ENCODE data around the gene KHDRBS1.
"Not testable (repeated sequence)": the region's sequence is repeated elsewhere in the genome, so short reads cannot be mapped to it uniquely, and the experiment has no call there.

KHDRBS1 gene

DNA sequence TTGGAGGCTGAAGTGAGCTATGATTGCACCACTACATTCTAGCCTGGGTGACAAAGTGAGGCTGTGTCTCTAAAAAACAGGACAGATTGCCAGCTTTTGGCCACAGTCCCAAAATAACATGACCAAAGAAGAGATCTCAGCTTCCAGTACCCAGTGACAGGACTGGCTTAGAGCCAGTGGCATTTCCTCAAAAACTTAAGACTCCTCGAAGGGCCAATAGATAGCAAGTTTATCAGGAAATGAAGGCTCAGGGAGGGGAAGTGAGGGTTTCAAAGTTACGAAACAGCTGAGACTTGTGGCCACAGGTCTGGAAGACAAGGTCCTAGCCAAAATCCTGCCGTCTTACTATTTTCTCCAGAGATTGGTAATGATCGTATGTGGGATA, 52.8 kb downstream of the KHDRBS1 start:
- peak; percentile 50 for DNase-seq

GRCh38 chr1:32068957-32069588, 55.4 kb downstream of the KHDRBS1 start:
- no peak for DNase-seq

GRCh38 chr1:32071758-32072621, 58.3 kb downstream of the KHDRBS1 start:
- no peak for DNase-seq

DNA sequence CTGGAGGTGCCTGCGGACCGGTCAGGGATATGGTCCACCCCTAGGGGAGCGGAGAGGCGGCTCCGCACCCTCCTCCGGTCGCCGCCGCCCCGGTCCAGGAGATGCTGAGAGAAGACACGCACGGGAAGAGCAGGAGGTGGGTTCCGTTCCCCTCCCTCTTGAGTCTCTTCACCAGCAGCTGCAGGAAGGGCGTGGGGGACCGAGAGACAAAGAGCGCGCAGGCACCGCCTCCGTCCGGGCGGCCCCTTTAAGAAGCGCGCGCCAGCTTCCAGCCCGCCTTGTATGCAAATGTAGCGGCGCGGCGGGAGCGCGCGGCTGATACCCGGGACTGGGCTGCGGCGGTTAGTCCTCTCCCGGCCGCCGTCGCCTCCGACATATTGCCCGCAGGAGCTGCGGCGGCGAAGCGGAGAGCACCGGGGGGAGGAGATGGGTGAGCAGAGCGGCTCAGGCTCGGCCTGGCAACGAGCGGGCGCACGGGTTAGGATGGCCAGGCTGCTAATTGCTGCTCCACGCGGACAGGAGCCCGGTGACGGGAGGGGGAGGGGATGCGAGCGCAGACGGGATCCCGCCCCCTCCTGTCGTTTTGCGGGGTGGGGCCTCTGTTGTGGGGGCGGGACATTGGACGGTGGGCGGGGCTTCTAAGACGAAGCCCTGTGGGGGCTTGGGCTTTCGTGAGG, 59.1 kb downstream of the KHDRBS1 start, which contains the start of gene TMEM39B:
TSS of gene TMEM39B (plus strand) at position 318 of the 677 bp plus-strand sequence. CDS start at position 427, 109 bp downstream.
- DNase-seq = peak; percentile 95

GRCh38 chr1:32073299-32074229, 59.9 kb downstream of the KHDRBS1 start:
- no peak for DNase-seq

DNA sequence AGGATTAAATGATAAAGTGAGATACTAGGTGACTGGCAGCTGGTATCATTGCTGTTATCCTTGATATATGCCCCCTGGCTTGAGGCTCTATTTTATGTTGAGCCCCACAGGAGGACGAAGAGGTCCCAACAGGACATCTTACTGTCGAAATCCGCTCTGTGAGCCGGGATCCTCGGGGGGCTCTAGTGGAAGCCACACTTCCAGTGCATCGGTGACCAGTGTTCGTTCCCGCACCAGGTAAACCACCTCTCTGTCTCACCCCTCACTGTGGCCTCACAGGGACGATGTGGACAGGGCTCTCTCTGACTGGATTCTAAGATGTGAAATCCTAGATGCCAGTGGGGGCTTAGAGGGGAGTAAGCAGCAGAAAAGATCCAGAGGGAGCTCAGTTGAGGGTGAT, 61.2 kb downstream of the KHDRBS1 start:
- DNase-seq = no peak

GRCh38 chr1:32077451-32077850, 63.8 kb downstream of the KHDRBS1 start:
- no peak for DNase-seq

DNA sequence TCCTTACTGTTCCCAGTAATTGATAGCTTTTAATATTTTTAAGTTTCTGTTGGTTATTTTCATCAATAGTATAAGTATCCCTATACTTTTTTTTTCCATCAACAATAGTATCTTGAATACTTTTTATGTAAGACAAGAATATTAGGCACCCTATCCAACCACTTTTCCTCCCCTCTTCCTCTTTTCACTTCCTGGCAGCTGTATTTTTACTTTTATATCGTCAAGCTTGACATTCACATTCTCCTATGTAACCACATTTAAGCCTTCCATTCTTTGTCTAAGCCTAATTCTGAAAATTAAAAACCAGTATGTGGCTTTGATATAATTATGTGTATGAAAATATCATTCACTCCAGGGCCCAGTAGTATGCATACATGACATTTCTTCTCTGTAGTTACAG, 68.4 kb downstream of the KHDRBS1 start:
- no peak for DNase-seq

DNA sequence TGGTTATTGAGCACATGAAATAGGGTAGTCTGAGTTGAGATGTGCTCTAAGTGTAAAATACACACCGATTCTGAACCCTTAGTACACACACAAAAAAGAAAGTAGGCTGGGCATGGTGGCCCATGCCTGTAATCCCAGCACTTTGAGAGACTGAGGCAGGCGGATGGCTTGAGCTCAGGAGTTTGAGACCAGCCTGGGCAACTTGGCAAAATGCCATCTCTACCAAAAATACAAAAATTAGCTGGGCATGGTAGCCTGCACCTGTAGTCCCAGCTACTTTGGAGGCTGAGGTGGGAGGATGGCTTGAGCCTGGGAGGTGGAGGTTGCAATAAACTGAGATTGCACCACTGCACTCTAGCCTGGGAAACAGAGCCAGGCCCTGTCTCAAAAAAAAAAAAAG, 72.7 kb downstream of the KHDRBS1 start:
- DNase-seq = not testable (repeated sequence)

DNA sequence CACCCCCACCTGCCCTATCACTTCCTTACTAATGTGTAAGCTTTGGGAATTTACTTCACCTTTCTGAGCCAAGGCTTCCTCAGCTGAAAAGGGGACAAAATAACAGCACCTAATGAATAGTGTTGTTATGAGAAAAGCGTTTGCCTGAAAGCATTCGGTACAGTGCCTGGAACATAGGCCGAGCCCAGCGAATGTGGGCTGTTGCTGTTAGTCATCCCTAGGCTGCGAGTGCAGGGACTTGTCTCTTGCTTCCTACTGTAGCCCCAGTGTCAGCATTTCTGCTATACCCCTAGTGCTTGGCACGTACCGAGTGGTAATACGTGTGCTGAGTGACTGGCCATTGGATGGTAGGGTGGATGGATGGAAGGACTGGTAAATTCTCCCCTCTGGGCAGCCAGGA, 77.5 kb downstream of the KHDRBS1 start:
- DNase-seq = no peak

DNA sequence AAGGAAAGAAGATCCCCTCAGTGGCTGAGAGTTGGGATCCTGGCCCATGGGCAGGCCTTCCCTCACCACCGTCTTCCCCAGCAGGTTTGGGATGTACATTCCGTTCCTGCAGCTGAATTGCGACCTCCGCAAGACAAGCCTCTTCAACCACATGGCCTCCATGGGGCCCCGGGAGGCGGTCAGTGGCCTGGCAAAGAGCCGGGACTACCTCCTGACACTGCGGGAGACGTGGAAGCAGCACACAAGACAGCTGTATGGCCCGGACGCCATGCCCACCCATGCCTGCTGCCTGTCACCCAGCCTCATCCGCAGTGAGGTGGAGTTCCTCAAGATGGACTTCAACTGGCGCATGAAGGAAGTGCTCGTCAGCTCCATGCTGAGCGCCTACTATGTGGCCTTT, 77.9 kb downstream of the KHDRBS1 start:
- no peak for DNase-seq
